Lower leg skin (tissue), 4 donors: ENCODE measurements around the gene LOXHD1. TPM values are rescaled to one million over a fixed set of nuclear protein-coding genes. Genes with fewer than 3 reads are reported as not detected.

ENCODE experiments used
- DNase-seq, 2 donors: peaks; one replicate each; pipeline ENCODE4 v3.0.0-alpha.2; 2019; ENCODE audit warnings: low spot score in 2 of 2
- H3K4me3 ChIP-seq: fragments of 200-600 bp; sonication (generic); 2 replicates; pipeline ENCODE4 v1.5.1; 2017; ENCODE audit warnings: mild to moderate bottlenecking, low read depth; ENCODE audit not compliant: poor library complexity, severe bottlenecking
- POLR2A ChIP-seq, 2 donors: fragments of 450-650 bp; IDR thresholded peaks; one replicate each; pipeline ENCODE4 v1.6.1; 2016 to 2017; ENCODE audit warnings: antibody characterized with exemption in 2 of 2, mild to moderate bottlenecking in 1 of 2, moderate library complexity in 1 of 2
- WGBS, 2 donors: methylation state at CpG; one replicate each; pipeline ENCODE4 v1.1.5; 2018; 5-methylcytosine and 5-hydroxymethylcytosine counted together
- intact Hi-C: fragments of 100-400 bp; cut with DNase I; formaldehyde crosslinking; loops from one replicate; pipeline ENCODE4 v1.15.0; 2023; ENCODE audit warnings: low total_unique reads
- total RNA-seq, 4 donors: library from RNA; depleted of rRNA; stranded (reverse); fragments of >200 nt; gene quantifications; one replicate each; pipeline ENCODE4 v1.1.0, GENCODE V29; 2016
- TF ChIP-seq, protein P1 (sequence below), 3 donors: fragments of 450-650 bp; IDR thresholded peaks; one replicate each; pipeline ENCODE4 v1.5.1; 2016; ENCODE audit warnings: antibody characterized with exemption in 3 of 3, mild to moderate bottlenecking in 3 of 3, moderate library complexity in 2 of 3

Gene LOXHD1
- total RNA-seq, 4 donors from 2014 or later = 0.02 to 0.97 (median 0.32) TPM; not detected in 1

- TF ChIP-seq, protein P1, sequence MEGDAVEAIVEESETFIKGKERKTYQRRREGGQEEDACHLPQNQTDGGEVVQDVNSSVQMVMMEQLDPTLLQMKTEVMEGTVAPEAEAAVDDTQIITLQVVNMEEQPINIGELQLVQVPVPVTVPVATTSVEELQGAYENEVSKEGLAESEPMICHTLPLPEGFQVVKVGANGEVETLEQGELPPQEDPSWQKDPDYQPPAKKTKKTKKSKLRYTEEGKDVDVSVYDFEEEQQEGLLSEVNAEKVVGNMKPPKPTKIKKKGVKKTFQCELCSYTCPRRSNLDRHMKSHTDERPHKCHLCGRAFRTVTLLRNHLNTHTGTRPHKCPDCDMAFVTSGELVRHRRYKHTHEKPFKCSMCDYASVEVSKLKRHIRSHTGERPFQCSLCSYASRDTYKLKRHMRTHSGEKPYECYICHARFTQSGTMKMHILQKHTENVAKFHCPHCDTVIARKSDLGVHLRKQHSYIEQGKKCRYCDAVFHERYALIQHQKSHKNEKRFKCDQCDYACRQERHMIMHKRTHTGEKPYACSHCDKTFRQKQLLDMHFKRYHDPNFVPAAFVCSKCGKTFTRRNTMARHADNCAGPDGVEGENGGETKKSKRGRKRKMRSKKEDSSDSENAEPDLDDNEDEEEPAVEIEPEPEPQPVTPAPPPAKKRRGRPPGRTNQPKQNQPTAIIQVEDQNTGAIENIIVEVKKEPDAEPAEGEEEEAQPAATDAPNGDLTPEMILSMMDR (IDR thresholded peaks at IDR 0.05) = no peak
- no peak for TF ChIP-seq POLR2A (IDR thresholded peaks at IDR 0.05)
- intact Hi-C loops = no loop called here
- DNase-seq = no peak
- no peak overlapping the region for H3K4me3 ChIP-seq
Observed at GRCh38 chr18:46652372-46652771, 4.6 kb downstream of the LOXHD1 start.

DNA sequence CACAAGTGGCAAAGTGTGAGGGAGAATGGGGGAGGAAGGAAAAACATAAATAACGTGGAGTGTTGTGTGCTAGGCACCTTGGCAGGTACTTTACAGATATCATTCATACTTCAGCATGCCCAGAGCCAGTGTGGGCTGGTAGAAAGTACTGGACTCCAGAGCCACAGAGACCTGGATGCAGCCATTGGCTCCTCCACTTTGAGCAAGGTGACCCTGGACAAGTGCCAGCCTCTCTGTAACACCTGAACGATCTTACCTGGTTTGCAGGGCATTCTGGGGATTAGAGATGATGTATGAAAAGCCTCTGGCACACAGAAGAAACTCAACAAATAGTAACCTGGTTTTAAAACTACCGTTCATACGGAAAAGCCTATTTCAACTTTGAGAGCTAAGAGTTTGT, 6.3 kb downstream of the LOXHD1 start:
- intact Hi-C loops = no loop called here
- WGBS, 2 donors = 68 to 80% methylated on average over 4 of the region's 4 CpGs
- H3K4me3 ChIP-seq = no peak overlapping the region
- no peak for DNase-seq
- no peak for TF ChIP-seq POLR2A (IDR thresholded peaks at IDR 0.05)
- TF ChIP-seq, protein P1 (IDR thresholded peaks at IDR 0.05) = no peak

DNA sequence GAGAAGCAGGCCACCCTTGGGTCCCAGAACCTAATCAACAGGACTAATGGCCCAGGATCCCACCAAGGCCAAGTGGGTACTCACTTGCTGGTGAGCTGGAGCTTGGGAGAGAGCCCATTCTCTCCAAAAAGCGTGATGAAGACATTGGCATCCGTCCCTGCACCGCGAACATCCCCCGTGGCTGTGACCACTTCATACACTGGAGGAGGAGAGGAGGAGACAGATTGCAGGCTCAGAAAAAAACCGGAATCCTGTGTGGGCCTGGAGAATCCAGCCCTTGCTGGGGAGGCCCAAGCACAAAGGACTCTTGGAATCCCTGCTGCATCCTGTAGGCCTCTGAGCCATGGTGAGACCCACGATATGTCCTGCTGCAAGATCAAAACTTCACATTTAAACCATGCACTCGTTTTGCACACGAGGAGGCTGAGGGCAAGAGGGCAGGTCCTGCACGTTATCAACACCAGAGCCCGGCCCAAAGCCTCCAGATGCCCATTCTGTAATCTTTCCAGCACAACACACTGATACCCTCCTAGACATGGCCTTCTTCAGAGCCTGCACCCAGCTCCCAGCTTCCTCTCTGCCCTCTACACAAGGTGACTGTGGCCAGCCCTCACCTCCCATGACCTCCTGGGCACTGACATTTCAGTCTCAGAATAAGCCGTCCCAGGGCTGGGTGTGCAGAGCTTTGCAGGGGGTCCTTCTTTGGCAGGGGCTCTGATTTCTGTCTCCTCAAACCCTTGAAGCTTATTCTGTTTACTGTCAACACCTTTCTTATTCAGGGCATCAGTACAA, 7.8 kb downstream of the LOXHD1 start:
- intact Hi-C loops = no loop called here
- no peak overlapping the region for H3K4me3 ChIP-seq
- no peak for TF ChIP-seq POLR2A (IDR thresholded peaks at IDR 0.05)
- TF ChIP-seq, protein P1 (IDR thresholded peaks at IDR 0.05) = no peak
- 70 to 74% methylated on average over 12 of the region's 12 CpGs for WGBS, 2 donors
- no peak for DNase-seq

DNA sequence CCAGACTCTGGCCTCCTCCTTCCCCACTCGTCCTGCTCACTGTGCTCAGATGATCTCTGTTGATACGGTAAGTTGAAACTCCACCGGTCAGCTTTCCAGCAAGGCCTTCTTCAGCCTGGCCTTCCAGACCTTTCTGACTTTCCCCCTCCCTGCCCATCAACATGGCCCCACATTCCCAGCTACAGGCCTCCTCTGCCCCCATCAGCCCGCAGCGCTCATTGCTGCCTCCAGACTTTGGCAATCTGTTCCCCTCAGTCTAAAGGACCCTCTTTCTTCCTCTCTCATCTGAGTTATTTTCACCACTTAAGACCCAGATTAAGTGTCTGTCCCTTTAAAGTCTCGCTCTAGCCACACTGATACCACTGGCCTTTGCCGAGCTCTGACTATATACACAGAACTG, 10.6 kb downstream of the LOXHD1 start:
- H3K4me3 ChIP-seq = no peak overlapping the region
- intact Hi-C loops = no loop called here
- no peak for TF ChIP-seq POLR2A (IDR thresholded peaks at IDR 0.05)
- TF ChIP-seq, protein P1 (IDR thresholded peaks at IDR 0.05) = no peak
- WGBS, 2 donors = 86% methylated on average over 7 of the region's 7 CpGs
- DNase-seq = no peak

DNA sequence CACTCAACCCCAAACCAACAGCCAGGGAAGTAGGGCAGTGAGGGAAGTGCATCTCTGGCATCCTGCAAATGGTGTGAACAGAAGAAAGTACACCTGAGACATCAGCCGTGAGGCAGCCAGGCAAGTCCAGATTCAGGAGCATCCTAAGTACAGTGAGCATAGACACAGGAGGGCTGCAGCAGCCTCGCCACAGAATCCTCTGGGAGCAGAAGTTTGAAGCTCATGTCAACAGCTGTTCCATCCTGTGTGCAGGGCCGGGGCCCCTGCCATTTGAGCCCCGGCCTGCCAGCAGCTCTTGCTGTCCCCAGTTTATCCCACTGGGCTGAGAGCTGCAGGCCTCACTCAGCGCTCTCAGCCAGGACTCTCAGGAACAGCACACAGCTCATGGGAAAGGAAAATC, 14.5 kb downstream of the LOXHD1 start:
- WGBS, 2 donors = 80 to 87% methylated on average over 5 of the region's 5 CpGs
- intact Hi-C loops = no loop called here
- H3K4me3 ChIP-seq = no peak overlapping the region
- no peak for DNase-seq
- TF ChIP-seq POLR2A (IDR thresholded peaks at IDR 0.05) = no peak
- TF ChIP-seq, protein P1 (IDR thresholded peaks at IDR 0.05) = no peak

- no peak for DNase-seq
- H3K4me3 ChIP-seq = no peak overlapping the region
- intact Hi-C loops = no loop called here
- TF ChIP-seq, protein P1 (IDR thresholded peaks at IDR 0.05) = no peak
- TF ChIP-seq POLR2A (IDR thresholded peaks at IDR 0.05) = no peak
- 48 to 52% methylated on average over 7 of the region's 7 CpGs for WGBS, 2 donors
Observed at GRCh38 chr18:46641917-46642316, 15.1 kb downstream of the LOXHD1 start.
